ENCODE data around the gene ENTPD5. TPM values are rescaled to one million over a fixed set of nuclear protein-coding genes. Genes with fewer than 3 reads are reported as not detected.

Gene ENTPD5
- total and polyA plus RNA-seq, 2 donors (not counting 1 experiment from before 2014, with no cell fraction given) = 5.5 to 14.7 TPM

DNA sequence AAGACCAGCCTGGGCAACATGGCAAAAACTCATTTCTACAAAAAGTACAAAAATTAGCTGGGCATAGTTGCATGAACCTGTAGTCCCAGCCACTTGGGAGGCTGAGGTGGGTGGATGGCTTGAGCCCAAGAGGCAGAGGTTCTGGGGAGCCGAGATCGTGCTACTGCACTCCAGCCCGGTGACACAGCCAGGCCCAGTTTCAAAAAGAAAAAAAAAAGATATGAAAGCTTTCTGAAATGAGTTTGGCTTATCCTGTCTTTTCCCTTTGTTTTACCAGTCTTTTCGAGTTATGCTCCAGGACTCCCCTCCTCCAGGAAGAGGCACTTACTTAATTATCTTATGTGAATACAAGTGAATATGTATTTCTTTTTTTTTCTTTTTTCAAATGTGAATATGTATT, 3.3 kb upstream of the ENTPD5 start:
- no peaks in the 10 kb centered on the region for H3K27me3 ChIP-seq (replicated peaks in 1 of 4; ENCODE audit: control extremely low read depth in 1 of 4, control insufficient read depth in 3 of 4, insufficient read depth in 4 of 4, low read length in 3 of 4)
- H3K4me1 Mint-ChIP-seq = peaks cover 15% of the 10 kb centered on the region
- CTCF ChIA-PET = no interaction called here
- H3K4me2 ChIP-seq (replicated peaks; ENCODE audit: low read depth, low read length, poor library complexity, severe bottlenecking) = no peak overlapping the region
- H4K20me1 ChIP-seq (ENCODE audit: control insufficient read depth, insufficient read depth, low read length, poor library complexity, severe bottlenecking) = no peaks in the 10 kb centered on the region
- POLR2A ChIA-PET = no interaction called here
- 92% methylated on average over 3 of the region's 4 CpGs for WGBS (ENCODE audit: insufficient coverage)
- no peaks in the 10 kb centered on the region for H3K9me3 ChIP-seq (ENCODE audit: control extremely low read depth in 1 of 3, control insufficient read depth in 2 of 3, insufficient read depth in 1 of 3, low read length in 2 of 3)
- no peaks in the 10 kb centered on the region for H3K27me3 Mint-ChIP-seq
- H3K36me3 ChIP-seq (replicated peaks in 1 of 2; ENCODE audit: control extremely low read depth in 1 of 2, control insufficient read depth in 1 of 2, extremely low read depth in 1 of 2, insufficient read depth in 2 of 2, low read length in 1 of 2) = no peaks in the 10 kb centered on the region
- no peak overlapping the region for H2AFZ ChIP-seq (ENCODE audit: insufficient read depth, low read depth, low read length, poor library complexity, severe bottlenecking)
- TF ChIP-seq, protein P1, sequence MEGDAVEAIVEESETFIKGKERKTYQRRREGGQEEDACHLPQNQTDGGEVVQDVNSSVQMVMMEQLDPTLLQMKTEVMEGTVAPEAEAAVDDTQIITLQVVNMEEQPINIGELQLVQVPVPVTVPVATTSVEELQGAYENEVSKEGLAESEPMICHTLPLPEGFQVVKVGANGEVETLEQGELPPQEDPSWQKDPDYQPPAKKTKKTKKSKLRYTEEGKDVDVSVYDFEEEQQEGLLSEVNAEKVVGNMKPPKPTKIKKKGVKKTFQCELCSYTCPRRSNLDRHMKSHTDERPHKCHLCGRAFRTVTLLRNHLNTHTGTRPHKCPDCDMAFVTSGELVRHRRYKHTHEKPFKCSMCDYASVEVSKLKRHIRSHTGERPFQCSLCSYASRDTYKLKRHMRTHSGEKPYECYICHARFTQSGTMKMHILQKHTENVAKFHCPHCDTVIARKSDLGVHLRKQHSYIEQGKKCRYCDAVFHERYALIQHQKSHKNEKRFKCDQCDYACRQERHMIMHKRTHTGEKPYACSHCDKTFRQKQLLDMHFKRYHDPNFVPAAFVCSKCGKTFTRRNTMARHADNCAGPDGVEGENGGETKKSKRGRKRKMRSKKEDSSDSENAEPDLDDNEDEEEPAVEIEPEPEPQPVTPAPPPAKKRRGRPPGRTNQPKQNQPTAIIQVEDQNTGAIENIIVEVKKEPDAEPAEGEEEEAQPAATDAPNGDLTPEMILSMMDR (IDR thresholded peaks at IDR 0.05) = no peak
- no peak for TF ChIP-seq EZH2 (IDR thresholded peaks at IDR 0.05; ENCODE audit: borderline replicate concordance, insufficient read depth, low read depth, low read length, poor library complexity, severe bottlenecking)
- no peak overlapping the region for H3K4me3 Mint-ChIP-seq
- H3K27ac Mint-ChIP-seq = no peak overlapping the region
- intact Hi-C loops (cut with micrococcal nuclease) = no loop called here
- DNase-seq = no peak
- no peak overlapping the region for H3K9ac ChIP-seq (ENCODE audit: low read length)
- H3K79me2 ChIP-seq (ENCODE audit: control insufficient read depth, insufficient read depth, low read length) = no peaks in the 10 kb centered on the region
- no peaks in the 10 kb centered on the region for H3K9me3 Mint-ChIP-seq (ENCODE audit: insufficient read depth)
- H3K4me1 ChIP-seq (ENCODE audit: control insufficient read depth in 2 of 2, insufficient read depth in 2 of 2, low read length in 2 of 2) = peaks cover 5 to 12% of the 10 kb centered on the region in 2 donors
- no peak overlapping the region for H3K4me3 ChIP-seq (ENCODE audit: control extremely low read depth in 1 of 5, extremely low read depth in 1 of 5, insufficient read depth in 1 of 5, low read depth in 2 of 5, low read length in 4 of 5)
- no peak for ATAC-seq (ENCODE audit: low read depth)
- H3K27ac ChIP-seq (ENCODE audit: low read length in 2 of 2) = no peak overlapping the region

DNA sequence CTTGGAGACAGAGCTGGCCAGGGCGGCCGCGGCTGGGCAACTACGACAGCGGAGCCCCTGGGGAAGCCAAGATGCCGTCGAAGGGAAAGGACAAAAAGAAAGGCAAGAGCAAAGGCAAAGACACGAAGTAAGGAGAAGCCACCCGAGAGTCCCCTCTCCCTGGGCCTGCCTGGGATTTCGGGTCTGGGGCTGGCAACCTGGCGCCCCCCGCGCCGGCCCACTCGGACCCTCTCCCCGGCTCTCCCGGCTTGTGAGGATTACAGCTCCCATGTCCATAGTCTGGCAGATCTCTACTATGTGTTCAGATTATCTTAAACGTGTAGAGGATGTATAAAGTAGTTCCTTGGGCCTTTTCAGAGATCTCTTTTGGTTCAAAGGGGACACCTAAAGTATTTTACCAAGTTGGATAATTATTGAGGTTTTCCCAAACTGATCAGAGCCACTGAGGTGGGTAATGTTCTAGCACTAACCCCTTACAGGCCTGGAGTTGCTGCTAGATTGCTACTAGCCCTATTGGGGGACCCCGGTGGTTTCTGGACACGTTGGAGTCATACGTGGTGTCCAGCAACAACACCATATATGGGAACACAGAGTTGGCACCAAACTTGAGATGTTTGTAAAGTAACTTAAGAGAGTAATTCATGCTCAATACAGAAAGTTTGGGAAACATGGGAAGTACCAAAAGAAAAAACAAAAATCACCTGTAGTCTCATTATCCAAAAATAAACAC, 485 bp upstream of the ENTPD5 start:
- WGBS (ENCODE audit: insufficient coverage) = under 1% methylated on average over 16 of the region's 21 CpGs
- no peak for DNase-seq
- intact Hi-C loops (cut with micrococcal nuclease) = loop anchor here (1.0 to 10.0 kb wide), 5 partner anchors 65 to 1965 kb away; partner anchors contain the start of genes ALDH6A1, AREL1, COQ6 and FAM161B

More for the DNA sequence above, 485 bp upstream of the ENTPD5 start:
- Histone ChIP-seq H3K79me2 (ENCODE audit: control insufficient read depth, insufficient read depth, low read length) (no peaks in the 10 kb centered on the region), H3K27ac (ENCODE audit: low read length in 2 of 2) (peak overlapping the region; percentile 50 to 84), H3K4me3 (ENCODE audit: control extremely low read depth in 1 of 5, extremely low read depth in 1 of 5, insufficient read depth in 1 of 5, low read depth in 2 of 5, low read length in 4 of 5) (peak overlapping the region; percentile 28 to 95 (median 81)), H3K9ac (ENCODE audit: low read length) (peak overlapping the region; percentile 77), H2AFZ (ENCODE audit: insufficient read depth, low read depth, low read length, poor library complexity, severe bottlenecking) (peak overlapping the region; percentile 91), H3K4me2 (replicated peaks; ENCODE audit: low read depth, low read length, poor library complexity, severe bottlenecking) (peak overlapping the region; percentile 78), H3K4me1 (ENCODE audit: control insufficient read depth in 2 of 2, insufficient read depth in 2 of 2, low read length in 2 of 2) (peaks cover 5 to 12% of the 10 kb centered on the region in 2 donors), H3K27me3 (replicated peaks in 1 of 4; ENCODE audit: control extremely low read depth in 1 of 4, control insufficient read depth in 3 of 4, insufficient read depth in 4 of 4, low read length in 3 of 4) (no peaks in the 10 kb centered on the region), H4K20me1 (ENCODE audit: control insufficient read depth, insufficient read depth, low read length, poor library complexity, severe bottlenecking) (no peaks in the 10 kb centered on the region), H3K36me3 (replicated peaks in 1 of 2; ENCODE audit: control extremely low read depth in 1 of 2, control insufficient read depth in 1 of 2, extremely low read depth in 1 of 2, insufficient read depth in 2 of 2, low read length in 1 of 2) (no peaks in the 10 kb centered on the region), H3K9me3 (ENCODE audit: control extremely low read depth in 1 of 3, control insufficient read depth in 2 of 3, insufficient read depth in 1 of 3, low read length in 2 of 3) (no peaks in the 10 kb centered on the region)
- peak overlapping the region; percentile 93 for H3K27ac Mint-ChIP-seq
- no peak for ATAC-seq (ENCODE audit: low read depth)
- H3K4me3 Mint-ChIP-seq = peak overlapping the region; percentile 97
- no peaks in the 10 kb centered on the region for H3K27me3 Mint-ChIP-seq
- CTCF ChIA-PET = no interaction called here
- TF ChIP-seq EZH2 (IDR thresholded peaks at IDR 0.05; ENCODE audit: borderline replicate concordance, insufficient read depth, low read depth, low read length, poor library complexity, severe bottlenecking) = no peak
- TF ChIP-seq, protein P1 (IDR thresholded peaks at IDR 0.05) = no peak
- no peaks in the 10 kb centered on the region for H3K9me3 Mint-ChIP-seq (ENCODE audit: insufficient read depth)
- H3K4me1 Mint-ChIP-seq = peaks cover 15% of the 10 kb centered on the region
- POLR2A ChIA-PET = interaction anchor here (0.6 to 1.4 kb wide), 3 partner anchors 70 to 1657 kb away, joined by 3 to 4 read pairs (median 3); partner anchors contain the start of genes COQ6, FAM161B and RBM25

All from B cell (primary cell).